SK-N-SH (cell line): ENCODE measurements around the gene VDR.

Experiments
- CTCF ChIP-seq: fragments of 200-600 bp; sonication (generic); IDR thresholded peaks from 2 replicates; pipeline ENCODE4 v1.6.1; 2017; ENCODE audit warnings: antibody characterized with exemption, mild to moderate bottlenecking, moderate library complexity
- EP300 ChIP-seq, 2 experiments: IDR thresholded peaks; 2 replicates each; pipeline versions ENCODE4 v1.4.0 to v1.6.1; 2012; ENCODE audit warnings: borderline replicate concordance in 1 of 2, low read depth in 1 of 2, low read length in 1 of 2
- FOXM1 ChIP-seq: IDR thresholded peaks from 2 replicates; pipeline ENCODE4 v1.4.0; 2012; ENCODE audit warnings: low read depth, mild to moderate bottlenecking
- GATA2 ChIP-seq: sonication (generic); formaldehyde crosslinking; IDR thresholded peaks from 2 replicates; pipeline ENCODE4 v1.5.0; 2020; ENCODE audit warnings: mild to moderate bottlenecking, missing genetic modification reagents
- MXI1 ChIP-seq: IDR thresholded peaks from 2 replicates; pipeline ENCODE4 v1.6.1; 2012; ENCODE audit warnings: mild to moderate bottlenecking, low read depth, low read length, improper control_type of control experiment
- NRF1 ChIP-seq: IDR thresholded peaks from 2 replicates; pipeline ENCODE4 v1.6.1; 2012; ENCODE audit warnings: low read depth, mild to moderate bottlenecking, low read length
- POLR2AphosphoS5 ChIP-seq: IDR thresholded peaks from 2 replicates; pipeline ENCODE4 v1.6.1; 2012; ENCODE audit warnings: low read depth, low read length
- RAD21 ChIP-seq: IDR thresholded peaks from 2 replicates; pipeline ENCODE4 v1.6.1; 2012; ENCODE audit warnings: mild to moderate bottlenecking, low read length
- RXRA ChIP-seq: IDR thresholded peaks from 2 replicates; pipeline ENCODE4 v1.4.0; 2012; ENCODE audit warnings: low read depth, mild to moderate bottlenecking, borderline replicate concordance
- SMC3 ChIP-seq: IDR thresholded peaks from 2 replicates; pipeline ENCODE4 v1.6.1; 2012; ENCODE audit warnings: low read depth, low read length, improper control_type of control experiment
- YY1 ChIP-seq: IDR thresholded peaks from 2 replicates; pipeline ENCODE4 v1.4.0; 2012; ENCODE audit warnings: low read depth, mild to moderate bottlenecking

GRCh38 chr12:47822401-47822800, 82.4 kb downstream of the VDR start:
- TF ChIP-seq EP300 (IDR thresholded peaks at IDR 0.05; ENCODE audit: borderline replicate concordance in 1 of 2, low read depth in 1 of 2, low read length in 1 of 2) = no peak
- TF ChIP-seq YY1 = no peak
- no peak for TF ChIP-seq CTCF
- TF ChIP-seq MXI1 = no peak
- TF ChIP-seq RXRA = no peak
- TF ChIP-seq NRF1 = no peak
- no peak for TF ChIP-seq SMC3
- TF ChIP-seq RAD21 = no peak
- TF ChIP-seq GATA2 (CRISPR knock-in tag) = no peak
- TF ChIP-seq FOXM1 = no peak
- TF ChIP-seq POLR2AphosphoS5 = no peak
